Neural crest cell (in vitro differentiated cells): Measurements from ENCODE around the gene DNAJC5. TPM values are rescaled to one million over a fixed set of nuclear protein-coding genes. Genes with fewer than 3 reads are reported as not detected.

Experiments used
- DNase-seq: peaks from one replicate; pipeline ENCODE4 v3.0.0; 2021; ENCODE audit warnings: low read depth, mixed read lengths, low spot score
- H3K27ac Mint-ChIP-seq: one replicate; pipeline ENCODE4 v1.8.0; 2021; ENCODE audit warnings: mild to moderate bottlenecking, mixed read lengths; ENCODE audit not compliant: unreplicated experiment
- H3K27me3 Mint-ChIP-seq: 2 replicates; pipeline ENCODE4 v1.8.0; 2021; ENCODE audit warnings: low read depth, mild to moderate bottlenecking, mixed read lengths
- H3K36me3 Mint-ChIP-seq: 2 replicates; pipeline ENCODE4 v1.8.0; 2021; ENCODE audit warnings: low read depth, mild to moderate bottlenecking, mixed read lengths
- H3K4me1 Mint-ChIP-seq: 2 replicates; pipeline ENCODE4 v1.8.0; 2021; ENCODE audit warnings: mixed read lengths
- H3K4me3 Mint-ChIP-seq: one replicate; pipeline ENCODE4 v1.8.0; 2021; ENCODE audit warnings: mild to moderate bottlenecking, mixed read lengths
- H3K9me3 Mint-ChIP-seq: 2 replicates; pipeline ENCODE4 v1.8.0; 2021; ENCODE audit warnings: mixed read lengths
- total RNA-seq: library from RNA; stranded (reverse); gene quantifications from 2 replicates; pipeline ENCODE4 v1.2.1, GENCODE V29; 2021
- TF ChIP-seq, protein P1 (sequence below): fragments of 200-600 bp; sonication (generic); conservative IDR thresholded peaks from 2 replicates; pipeline ENCODE4 v1.5.0; 2021; ENCODE audit warnings: antibody characterized with exemption, mild to moderate bottlenecking

Gene DNAJC5
- total RNA-seq, 1 donor from 2014 or later: 46.9 TPM

DNA sequence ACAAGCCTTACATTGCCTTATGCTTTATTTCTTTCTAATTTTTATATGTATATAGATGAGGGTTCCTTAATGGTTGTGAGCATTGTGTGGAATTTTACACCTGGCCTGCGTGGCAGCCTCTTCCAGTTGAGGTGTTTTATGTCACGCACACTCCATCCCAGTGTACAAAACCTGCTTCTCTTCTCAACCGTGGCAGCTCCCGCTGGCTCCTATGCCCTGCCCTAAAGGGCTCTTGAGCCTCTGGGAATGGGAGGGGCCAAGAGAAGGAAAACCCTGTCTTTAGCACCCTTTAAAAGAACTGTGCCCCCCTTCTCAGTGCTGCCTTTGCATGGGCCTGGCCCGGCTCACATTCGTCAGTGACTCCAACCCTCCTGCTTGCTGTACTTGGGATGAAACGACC lies 4.3 kb upstream of the DNAJC5 start:
- H3K27ac Mint-ChIP-seq: no peak overlapping the region
- TF ChIP-seq, protein P1, sequence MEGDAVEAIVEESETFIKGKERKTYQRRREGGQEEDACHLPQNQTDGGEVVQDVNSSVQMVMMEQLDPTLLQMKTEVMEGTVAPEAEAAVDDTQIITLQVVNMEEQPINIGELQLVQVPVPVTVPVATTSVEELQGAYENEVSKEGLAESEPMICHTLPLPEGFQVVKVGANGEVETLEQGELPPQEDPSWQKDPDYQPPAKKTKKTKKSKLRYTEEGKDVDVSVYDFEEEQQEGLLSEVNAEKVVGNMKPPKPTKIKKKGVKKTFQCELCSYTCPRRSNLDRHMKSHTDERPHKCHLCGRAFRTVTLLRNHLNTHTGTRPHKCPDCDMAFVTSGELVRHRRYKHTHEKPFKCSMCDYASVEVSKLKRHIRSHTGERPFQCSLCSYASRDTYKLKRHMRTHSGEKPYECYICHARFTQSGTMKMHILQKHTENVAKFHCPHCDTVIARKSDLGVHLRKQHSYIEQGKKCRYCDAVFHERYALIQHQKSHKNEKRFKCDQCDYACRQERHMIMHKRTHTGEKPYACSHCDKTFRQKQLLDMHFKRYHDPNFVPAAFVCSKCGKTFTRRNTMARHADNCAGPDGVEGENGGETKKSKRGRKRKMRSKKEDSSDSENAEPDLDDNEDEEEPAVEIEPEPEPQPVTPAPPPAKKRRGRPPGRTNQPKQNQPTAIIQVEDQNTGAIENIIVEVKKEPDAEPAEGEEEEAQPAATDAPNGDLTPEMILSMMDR: no peak
- H3K27me3 Mint-ChIP-seq: peaks cover under 1% of the 10 kb centered on the region
- H3K4me1 Mint-ChIP-seq: peaks cover 6% of the 10 kb centered on the region
- H3K4me3 Mint-ChIP-seq: no peak overlapping the region
- no peaks in the 10 kb centered on the region for H3K9me3 Mint-ChIP-seq
- DNase-seq: no peak
- H3K36me3 Mint-ChIP-seq: peaks cover 2% of the 10 kb centered on the region

DNA sequence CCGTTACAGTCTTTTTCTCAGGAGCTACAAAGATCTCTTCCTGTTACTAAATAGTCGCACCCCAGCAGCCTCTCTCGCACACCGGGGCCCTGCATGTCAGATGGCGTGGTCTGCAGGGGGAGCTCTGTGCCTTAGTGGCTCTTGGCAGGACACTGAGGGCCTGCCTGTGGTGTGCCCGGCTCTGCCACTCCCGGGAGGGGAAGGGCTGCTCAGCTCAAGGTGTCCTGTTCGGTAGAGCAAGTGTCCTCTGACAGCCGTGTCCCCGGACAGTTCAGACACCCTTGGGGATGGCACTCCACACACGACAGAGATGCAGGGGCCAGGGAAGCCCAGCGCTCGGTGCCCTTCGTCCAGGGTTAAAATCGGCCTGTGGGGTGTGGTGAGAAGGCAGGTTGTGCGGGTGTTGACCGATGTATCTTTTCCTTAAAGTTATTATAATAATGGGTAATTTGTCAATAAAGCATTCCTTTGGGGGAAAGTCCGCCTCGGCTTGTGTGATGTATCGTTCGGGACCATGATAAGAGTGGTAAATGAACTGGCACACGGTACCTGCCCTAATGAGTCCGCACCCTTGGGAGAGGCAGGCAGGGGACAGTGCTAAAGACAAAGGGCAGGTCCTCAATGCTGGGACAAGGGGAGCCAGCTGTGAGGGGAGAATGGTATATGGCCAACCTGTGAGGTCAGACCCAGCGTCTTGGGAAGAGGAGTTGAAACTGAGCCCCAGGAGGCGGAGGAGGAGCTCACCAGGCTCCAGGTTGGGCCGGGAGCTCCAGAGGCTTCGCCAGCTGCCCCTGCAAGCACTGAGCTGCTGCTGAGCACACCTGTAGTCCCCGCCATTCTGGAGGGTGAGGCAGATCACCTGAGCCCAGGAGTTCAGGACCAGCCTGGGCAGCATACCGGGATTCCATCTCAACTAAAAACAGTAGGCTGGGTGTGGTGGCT lies 3.6 kb upstream of the DNAJC5 start:
- Mint-ChIP-seq H3K36me3 (peaks cover 2% of the 10 kb centered on the region), H3K27ac (no peak overlapping the region)

DNA sequence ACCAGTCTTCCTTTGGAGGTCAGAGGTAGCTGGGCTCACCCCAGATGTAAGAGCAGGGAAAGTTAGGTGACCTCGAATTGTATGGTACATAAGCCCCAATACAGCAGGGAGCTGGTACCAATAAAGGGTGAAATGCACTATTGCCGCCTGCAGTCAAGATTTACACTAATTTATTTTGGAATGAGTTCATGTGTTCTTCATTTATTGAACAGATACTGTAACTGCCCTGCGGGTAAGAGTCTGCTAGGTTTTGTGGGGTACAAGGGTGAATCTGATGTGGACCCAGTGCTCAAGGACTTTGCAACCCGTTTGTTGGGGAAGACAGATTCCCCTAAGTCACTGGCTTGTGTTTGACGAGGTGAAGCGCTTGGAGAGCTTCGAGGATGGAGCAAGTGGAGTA lies 2.5 kb upstream of the DNAJC5 start:
- H3K27ac Mint-ChIP-seq: no peak overlapping the region
- H3K9me3 Mint-ChIP-seq: no peaks in the 10 kb centered on the region
- peaks cover 3% of the 10 kb centered on the region for H3K27me3 Mint-ChIP-seq
- H3K36me3 Mint-ChIP-seq: no peaks in the 10 kb centered on the region
- TF ChIP-seq, protein P1: no peak
- no peak for DNase-seq
- peaks cover 20% of the 10 kb centered on the region for H3K4me1 Mint-ChIP-seq
- H3K4me3 Mint-ChIP-seq: peak overlapping the region; percentile 64

More for the DNA sequence above, 3.6 kb upstream of the DNAJC5 start:
- Mint-ChIP-seq H3K4me1 (peaks cover 13% of the 10 kb centered on the region), H3K4me3 (peak overlapping the region; percentile 49), H3K27me3 (peaks cover 3% of the 10 kb centered on the region), H3K9me3 (no peaks in the 10 kb centered on the region)
- TF ChIP-seq, protein P1: no peak
- DNase-seq: no peak

DNA sequence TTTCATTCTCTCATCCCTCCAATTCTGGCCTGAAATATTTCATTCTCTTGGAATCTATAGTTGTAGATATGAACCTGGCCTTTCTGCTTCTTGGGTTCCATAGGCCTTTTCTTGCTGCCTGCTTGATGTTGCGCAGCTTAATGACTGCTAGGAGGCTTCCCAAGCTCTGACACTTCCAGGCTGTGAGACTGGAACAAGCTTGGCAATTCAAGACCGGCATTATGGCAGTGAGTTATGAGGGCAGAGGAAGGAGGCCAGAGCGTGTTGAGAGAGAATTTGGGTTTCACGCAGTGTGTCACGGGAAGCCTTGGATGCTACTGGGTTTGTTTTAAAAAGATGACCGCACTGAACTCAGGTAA lies 948 bp upstream of the DNAJC5 start:
- DNase-seq: no peak
- H3K4me1 Mint-ChIP-seq: peaks cover 29% of the 10 kb centered on the region
- TF ChIP-seq, protein P1: no peak
- no peaks in the 10 kb centered on the region for H3K9me3 Mint-ChIP-seq
- peak overlapping the region; percentile 82 for H3K4me3 Mint-ChIP-seq
- peaks cover 3% of the 10 kb centered on the region for H3K27me3 Mint-ChIP-seq
- H3K27ac Mint-ChIP-seq: no peak overlapping the region
- H3K36me3 Mint-ChIP-seq: no peaks in the 10 kb centered on the region

DNA sequence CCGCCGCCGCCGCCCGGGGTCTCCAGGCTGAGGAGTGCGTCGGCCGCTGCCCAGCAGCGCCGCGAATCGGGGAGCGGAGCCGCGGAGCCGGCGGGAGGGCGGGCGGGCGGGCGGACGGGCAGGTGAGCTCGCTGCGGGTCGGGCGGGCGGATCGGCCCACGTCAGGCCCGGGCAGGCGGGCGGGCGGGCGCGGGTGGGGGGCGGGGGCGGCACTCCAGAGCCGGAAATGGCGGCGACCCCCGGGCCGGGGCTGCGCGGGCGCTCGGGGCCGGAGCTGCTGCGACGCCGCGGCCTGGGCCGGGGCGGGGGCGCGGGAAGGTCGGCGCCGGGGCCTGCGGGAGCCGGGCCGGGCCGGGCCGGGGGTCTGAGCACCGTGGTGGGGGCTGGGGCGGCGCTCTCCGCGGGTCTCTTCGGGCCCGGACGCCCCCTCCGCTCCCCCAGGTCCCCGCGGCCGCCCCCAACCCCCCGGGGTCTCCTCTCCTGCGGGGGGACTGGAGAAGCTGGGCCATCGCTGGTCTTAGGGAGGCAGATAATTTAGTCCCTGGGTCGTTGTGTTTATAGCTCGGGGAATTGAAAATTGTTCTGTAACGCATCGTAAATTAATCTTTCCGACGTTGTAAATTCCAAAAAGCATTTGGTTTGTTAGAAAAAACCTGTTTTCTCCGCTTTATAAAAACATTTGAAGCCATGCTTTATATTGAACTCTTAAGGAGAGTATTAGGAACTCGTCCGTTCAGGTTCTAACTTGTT lies 451 bp downstream of the DNAJC5 start:
- Mint-ChIP-seq H3K4me3 (peak overlapping the region; percentile 97), H3K27ac (peak overlapping the region; percentile 20), H3K9me3 (no peaks in the 10 kb centered on the region), H3K4me1 (peaks cover 32% of the 10 kb centered on the region), H3K36me3 (no peaks in the 10 kb centered on the region), H3K27me3 (peaks cover 3% of the 10 kb centered on the region)
- TF ChIP-seq, protein P1: no peak
- no peak for DNase-seq
